H1 (cell line): Measurements from ENCODE around the gene CDK16. TPM values are rescaled to one million over a fixed set of nuclear protein-coding genes. Genes with fewer than 3 reads are reported as not detected.

Experiments used
- CTCF ChIA-PET: fragments of 300-600 bp; sonication (Branson Sonifier 250); formaldehyde crosslinking; loops from one replicate; lab custom pipeline; 2021; ENCODE audit not compliant: partially characterized antibody; lab: Charles Lee
- POLR2A ChIA-PET: fragments of 300-600 bp; sonication (Branson Sonifier 250); formaldehyde crosslinking; loops from one replicate; lab custom pipeline; 2021; ENCODE audit warnings: inconsistent platforms; ENCODE audit not compliant: partially characterized antibody; lab: Charles Lee
- DNase-seq, 2 experiments: peaks; one replicate each; pipeline versions ENCODE4 v3.0.0 to v3.0.0-alpha.2; 2010 to 2022; ENCODE audit warnings: low spot score in 2 of 2, low read depth in 1 of 2, mixed read lengths in 1 of 2
- FAIRE-seq: peaks from 2 replicates; lab custom pipeline; 2011; peaks lifted over from hg19 to GRCh38; lab: Jason Lieb, UNC
- H2AFZ ChIP-seq: 2 replicates; pipeline ENCODE4 v1.8.1; 2012; ENCODE audit warnings: low read length, inconsistent platforms
- H2AK5ac ChIP-seq: 2 replicates; pipeline ENCODE4 v1.6.1; 2013; ENCODE audit warnings: low read depth, low read length
- H2BK120ac ChIP-seq: replicated peaks from 2 replicates; pipeline ENCODE3; 2013; ENCODE audit warnings: low read depth, low read length, inconsistent platforms
- H2BK12ac ChIP-seq: 2 replicates; pipeline ENCODE4 v1.6.1; 2013; ENCODE audit warnings: low read depth, low read length
- H2BK15ac ChIP-seq: 2 replicates; pipeline ENCODE4 v1.6.1; 2013; ENCODE audit warnings: low read length
- H2BK20ac ChIP-seq: 2 replicates; pipeline ENCODE4 v1.6.1; 2013; ENCODE audit warnings: low read length
- H2BK5ac ChIP-seq: 2 replicates; pipeline ENCODE4 v1.6.1; 2013; ENCODE audit warnings: low read depth, low read length
- H3K14ac ChIP-seq: 2 replicates; pipeline ENCODE4 v1.6.1; 2013; ENCODE audit warnings: inconsistent platforms; ENCODE audit not compliant: insufficient read length
- H3K18ac ChIP-seq: 2 replicates; pipeline ENCODE4 v1.6.1; 2013; ENCODE audit warnings: low read length; ENCODE audit errors: extremely low read depth
- H3K23ac ChIP-seq: 2 replicates; pipeline ENCODE4 v1.6.1; 2013; ENCODE audit warnings: inconsistent platforms; ENCODE audit not compliant: insufficient read length
- H3K23me2 ChIP-seq: 2 replicates; pipeline ENCODE4 v1.6.1; 2013; ENCODE audit warnings: low read depth, low read length
- H3K27ac ChIP-seq: 2 replicates; pipeline ENCODE4 v1.6.1; 2011; ENCODE audit warnings: low read depth, low read length, inconsistent platforms
- H3K27me3 ChIP-seq, 4 experiments: replicated peaks in 1 of 4; 1 replicate in 1 of 4; 2 replicates in 3 of 4; pipeline versions ENCODE4 v1.6.1 to v1.8.1; 2011 to 2013; ENCODE audit warnings: low read length in 3 of 4, mild to moderate bottlenecking in 3 of 4, inconsistent platforms in 2 of 4, mixed read lengths in 2 of 4, moderate library complexity in 1 of 4; ENCODE audit not compliant: control insufficient read depth in 3 of 4, insufficient read depth in 3 of 4; ENCODE audit errors: extremely low read depth in 1 of 4
- H3K36me3 ChIP-seq, 4 experiments: 2 replicates each; pipeline versions ENCODE4 v1.6.1 to v1.8.1; 2011 to 2013; ENCODE audit warnings: mild to moderate bottlenecking in 4 of 4, low read length in 3 of 4, moderate library complexity in 2 of 4, control low read depth in 1 of 4, inconsistent platforms in 1 of 4; ENCODE audit not compliant: insufficient read depth in 4 of 4, control insufficient read depth in 2 of 4
- H3K4ac ChIP-seq: replicated peaks from 2 replicates; pipeline ENCODE3; 2013; ENCODE audit warnings: low read length, low read depth, mixed read lengths, inconsistent platforms; ENCODE audit not compliant: insufficient read length
- H3K4me1 ChIP-seq, 4 experiments: replicated peaks in 1 of 4; 1 replicate in 1 of 4; 2 replicates in 3 of 4; pipeline versions ENCODE4 v1.6.1 to v1.8.1; 2011 to 2013; ENCODE audit warnings: low read length in 3 of 4, inconsistent platforms in 2 of 4, mixed read lengths in 1 of 4; ENCODE audit not compliant: insufficient read depth in 4 of 4, control insufficient read depth in 3 of 4
- H3K4me2 ChIP-seq, 2 experiments: 2 replicates each; pipeline versions ENCODE4 v1.6.1 to v1.8.1; 2011 to 2013; ENCODE audit warnings: low read depth in 2 of 2, low read length in 2 of 2, control low read depth in 1 of 2, inconsistent platforms in 1 of 2, mild to moderate bottlenecking in 1 of 2; ENCODE audit not compliant: insufficient read depth in 1 of 2
- H3K4me3 ChIP-seq, 4 experiments: fragments of 200-600, 300-600 bp in 1 of 4; sonication (generic), shearing (Covaris generic), sonication (Bioruptor Twin) in 1 of 4; 2 replicates each; pipeline versions ENCODE4 v1.5.1 to v1.8.1; 2011 to 2016; ENCODE audit warnings: low read length in 4 of 4, low read depth in 3 of 4, control low read depth in 2 of 4, inconsistent platforms in 2 of 4, mild to moderate bottlenecking in 2 of 4, mixed read lengths in 1 of 4, moderate library complexity in 1 of 4; ENCODE audit not compliant: insufficient read depth in 2 of 4; ENCODE audit errors: extremely low read depth in 1 of 4
- H3K56ac ChIP-seq: replicated peaks from 2 replicates; pipeline ENCODE3; 2013; ENCODE audit warnings: low read depth, mild to moderate bottlenecking, mixed read lengths, low read length, inconsistent platforms; ENCODE audit not compliant: insufficient read length
- H3K79me1 ChIP-seq: 2 replicates; pipeline ENCODE4 v1.6.1; 2013; ENCODE audit warnings: low read depth, low read length, control low read depth
- H3K79me2 ChIP-seq, 2 experiments: 2 replicates each; pipeline versions ENCODE4 v1.6.1 to v1.8.1; 2012 to 2013; ENCODE audit warnings: low read length in 2 of 2, mild to moderate bottlenecking in 2 of 2, inconsistent platforms in 1 of 2; ENCODE audit not compliant: insufficient read depth in 2 of 2, control insufficient read depth in 1 of 2
- H3K9ac ChIP-seq, 4 experiments: replicated peaks in 1 of 4; 1 replicate in 1 of 4; 2 replicates in 3 of 4; pipeline versions ENCODE4 v1.6.1 to v1.8.1; 2011 to 2013; ENCODE audit warnings: low read depth in 3 of 4, low read length in 3 of 4, control low read depth in 2 of 4, mild to moderate bottlenecking in 2 of 4, moderate library complexity in 2 of 4, inconsistent platforms in 1 of 4; ENCODE audit errors: extremely low read depth in 1 of 4
- H3K9me3 ChIP-seq, 2 experiments: 2 replicates each; pipeline versions ENCODE4 v1.6.1 to v1.8.1; 2012 to 2013; ENCODE audit warnings: mild to moderate bottlenecking in 2 of 2, moderate library complexity in 2 of 2, control low read depth in 1 of 2, inconsistent platforms in 1 of 2, low read depth in 1 of 2, low read length in 1 of 2, mixed read lengths in 1 of 2; ENCODE audit not compliant: insufficient read depth in 2 of 2
- H4K20me1 ChIP-seq, 2 experiments: replicated peaks in 1 of 2; 2 replicates each; pipeline versions ENCODE3 to v1.8.1; 2011 to 2013; ENCODE audit warnings: inconsistent platforms in 2 of 2, low read length in 2 of 2, mild to moderate bottlenecking in 1 of 2; ENCODE audit not compliant: insufficient read depth in 2 of 2, control insufficient read depth in 1 of 2
- H4K5ac ChIP-seq: 2 replicates; pipeline ENCODE4 v1.6.1; 2013; ENCODE audit warnings: low read length, low read depth, mixed read lengths, inconsistent platforms; ENCODE audit not compliant: insufficient read length
- H4K8ac ChIP-seq: 2 replicates; pipeline ENCODE4 v1.8.0; 2013; ENCODE audit warnings: mild to moderate bottlenecking, moderate library complexity, low read length, inconsistent platforms; ENCODE audit not compliant: insufficient read depth; ENCODE audit errors: extremely low read depth
- H4K91ac ChIP-seq: replicated peaks from 2 replicates; pipeline ENCODE3; 2013; ENCODE audit warnings: low read length, mixed read lengths, inconsistent platforms; ENCODE audit not compliant: insufficient read length
- CHD1 ChIP-seq: IDR thresholded peaks from 2 replicates; pipeline ENCODE4 v1.6.1; 2012; ENCODE audit warnings: low read depth, low read length, improper control_type of control experiment
- GTF2F1 ChIP-seq: IDR thresholded peaks from 2 replicates; pipeline ENCODE4 v1.6.1; 2012; ENCODE audit warnings: low read depth, low read length, improper control_type of control experiment, borderline replicate concordance
- JUND ChIP-seq: IDR thresholded peaks from 2 replicates; pipeline ENCODE4 v1.6.1; 2011; ENCODE audit warnings: mild to moderate bottlenecking, improper control_type of control experiment, low read length
- whole genome bisulfite sequencing, 2 experiments: shearing (Covaris generic) in 1 of 2; methylation state at CpG; one replicate each; pipeline versions ENCODE4 v1.1.6 to v1.1.7; 2013 to 2015; ENCODE audit warnings: low lambda C conversion rate in 2 of 2, mixed read lengths in 2 of 2, inconsistent platforms in 1 of 2, low coverage in 1 of 2, missing lambda C conversion rate in 1 of 2; ENCODE audit not compliant: insufficient replicate concordance in 2 of 2, insufficient coverage in 1 of 2, insufficient read length in 1 of 2; ENCODE audit errors: extremely low coverage in 1 of 2, missing lambda C conversion rate in 1 of 2; 5-methylcytosine and 5-hydroxymethylcytosine counted together
- polyA plus RNA-seq, 7 experiments: library from polyadenylated mRNA; depleted of rRNA in 3 of 7; stranded (reverse) in 5 of 7; unstranded in 2 of 7; fragments of >200 nt in 5 of 7; fragments of 200-250 nt in 2 of 7; gene quantifications; 1 replicate in 5 of 7; 2 replicates in 1 of 7; 4 replicates in 1 of 7; pipeline versions ENCODE4 v1.2.1 to v1.2.3, GENCODE V29; 2011 to 2013; ENCODE audit warnings: missing spikeins in 2 of 7, mixed read lengths in 2 of 7
- total RNA-seq: library from RNA; stranded (reverse); fragmentation: NEBNext Ultra II Directional; extraction: Animal tissue kit (Norgen Biotek cat#: 25700); gene quantifications from 2 replicates; pipeline ENCODE4 v1.2.1, GENCODE V29; 2021

The CDK16 gene
- total and polyA plus RNA-seq, 2 of the 8 experiments (the other 6 are each of a cell fraction or from before 2014, with no cell fraction given), result 124 to 204 TPM

DNA sequence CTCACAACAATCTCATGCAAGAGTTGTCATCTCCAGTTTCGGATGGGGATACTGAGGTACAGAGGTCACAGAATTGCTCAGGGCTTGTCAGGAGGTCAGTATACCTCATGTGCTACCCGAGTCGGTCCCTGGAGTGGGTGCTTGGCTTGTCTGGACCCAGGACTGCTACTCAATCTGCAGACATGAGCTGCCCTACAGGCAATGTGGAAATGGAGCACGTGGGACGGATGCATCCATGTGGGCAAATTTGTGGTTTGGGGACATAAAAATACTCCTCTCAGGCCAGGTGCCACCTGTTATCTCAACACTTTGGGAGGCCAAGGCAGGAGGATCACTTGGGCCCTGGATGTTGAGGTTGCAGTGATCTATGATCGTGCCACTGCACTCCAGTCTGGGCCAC is 30.1 kb downstream of the CDK16 start:
- no peak for FAIRE-seq
- TF ChIP-seq GTF2F1 (no peak), CHD1 (no peak), JUND (no peak)
- CTCF ChIA-PET, result interaction anchor here (1.0 kb wide), 1 partner anchor 34 kb away, joined by 3 read pairs; no protein-coding TSS in a partner anchor

More for the DNA sequence above, 30.1 kb downstream of the CDK16 start:
- no peak overlapping the region for H2BK20ac ChIP-seq
- H2AFZ ChIP-seq, result no peak overlapping the region
- no peak overlapping the region for H3K4me2 ChIP-seq
- no peak overlapping the region for H3K18ac ChIP-seq
- no peaks in the 10 kb centered on the region for H3K9me3 ChIP-seq
- H4K91ac ChIP-seq, result no peak overlapping the region
- H3K23me2 ChIP-seq, result no peaks in the 10 kb centered on the region
- no peak overlapping the region for H3K9ac ChIP-seq
- H3K27me3 ChIP-seq, result no peaks in the 10 kb centered on the region
- H4K20me1 ChIP-seq, result no peaks in the 10 kb centered on the region
- H2BK5ac ChIP-seq, result no peak overlapping the region
- no peak overlapping the region for H2AK5ac ChIP-seq
- H2BK120ac ChIP-seq, result no peak overlapping the region
- H3K79me2 ChIP-seq, result no peaks in the 10 kb centered on the region
- no peak for DNase-seq
- no peak overlapping the region for H3K4me3 ChIP-seq
- POLR2A ChIA-PET, result interaction anchor here (1.3 to 1.9 kb wide), 2 partner anchors 9 to 11 kb away, joined by 3 to 7 read pairs; no protein-coding TSS in a partner anchor
- H3K56ac ChIP-seq, result no peak overlapping the region
- H2BK15ac ChIP-seq, result no peak overlapping the region
- no peaks in the 10 kb centered on the region for H3K79me1 ChIP-seq
- H3K14ac ChIP-seq, result no peak overlapping the region
- H3K23ac ChIP-seq, result no peak overlapping the region
- 91% methylated on average over 6 of the region's 6 CpGs; no CpG with 5 or more reads in 1 of the 2 experiments for WGBS, 2 experiments
- no peak overlapping the region for H3K27ac ChIP-seq
- no peak overlapping the region for H3K4ac ChIP-seq
- peaks cover 5 to 28% (median 20%) of the 10 kb centered on the region in 4 experiments; a peak in 5 of 8 replicates for H3K36me3 ChIP-seq
- no peak overlapping the region for H2BK12ac ChIP-seq
- H4K5ac ChIP-seq, result no peak overlapping the region
- H3K4me1 ChIP-seq, result no peaks in the 10 kb centered on the region
- no peak overlapping the region for H4K8ac ChIP-seq
